Left lung (tissue), 10 donors: ENCODE data around the gene BPGM. TPM values are rescaled to one million over a fixed set of nuclear protein-coding genes. Genes with fewer than 3 reads are reported as not detected.

ENCODE experiments used
- ATAC-seq: fragments of 200-7000 bp; cut with Tn5 transposase; one replicate; pipeline ENCODE4 v1.9.1; 2020; ENCODE audit warnings: moderate library complexity
- DNase-seq, 4 donors: peaks; one replicate each; pipeline ENCODE4 v3.0.0-alpha.2; 2013 to 2020
- H3K27ac ChIP-seq, 2 donors: fragments of 200-600 bp; sonication (generic) in 1 of 2; one replicate each; pipeline versions ENCODE4 v1.5.0 to v1.8.0; 2020 to 2021
- H3K27me3 ChIP-seq, 2 donors: fragments of 200-600 bp; sonication (generic) in 1 of 2; one replicate each; pipeline versions ENCODE4 v1.5.0 to v1.8.0; 2020 to 2021
- H3K36me3 ChIP-seq, 2 donors: fragments of 200-600 bp; sonication (generic) in 1 of 2; one replicate each; pipeline versions ENCODE4 v1.5.0 to v1.8.0; 2020 to 2021
- H3K4me1 ChIP-seq, 2 donors: fragments of 200-600 bp; one replicate each; pipeline ENCODE4 v1.8.0; 2021
- H3K4me3 ChIP-seq, 2 donors: fragments of 200-600 bp; sonication (generic) in 1 of 2; one replicate each; pipeline versions ENCODE4 v1.5.0 to v1.8.0; 2020 to 2021; ENCODE audit warnings: mild to moderate bottlenecking in 1 of 2
- H3K9me3 ChIP-seq, 2 donors: fragments of 200-600 bp; sonication (generic) in 1 of 2; one replicate each; pipeline versions ENCODE4 v1.5.0 to v1.8.0; 2020 to 2021
- CTCF ChIP-seq, 2 donors: fragments of 200-600 bp; sonication (generic) in 1 of 2; IDR thresholded peaks; one replicate each; pipeline versions ENCODE4 v1.5.0 to v1.8.0; 2021; ENCODE audit warnings: antibody characterized with exemption in 2 of 2
- intact Hi-C, 2 donors: fragments of 100-400 bp; cut with DNase I; formaldehyde crosslinking; loops; one replicate each; pipeline versions ENCODE4 v1.11.2 to v1.14.2; 2022
- polyA plus RNA-seq, 6 donors: library from polyadenylated mRNA; unstranded; fragments of 120-200 nt; gene quantifications; one replicate each; pipeline ENCODE4 v1.2.1, GENCODE V29; 2013; ENCODE audit not compliant: insufficient read length in 6 of 6
- total RNA-seq, 2 donors: library from RNA; stranded (reverse); fragmentation: NEBNext Ultra II Directional; extraction: Animal tissue kit (Norgen Biotek cat#: 25700); gene quantifications; one replicate each; pipeline ENCODE4 v1.2.1, GENCODE V29; 2021
- donor health status: DM: no; HTN: yes; CAD: no.
- donor health status: DM: no; HTN: no; CAD: no.

The BPGM gene
- total and polyA plus RNA-seq, 8 donors, result 16.0 to 38.9 (median 26.7) TPM

DNA sequence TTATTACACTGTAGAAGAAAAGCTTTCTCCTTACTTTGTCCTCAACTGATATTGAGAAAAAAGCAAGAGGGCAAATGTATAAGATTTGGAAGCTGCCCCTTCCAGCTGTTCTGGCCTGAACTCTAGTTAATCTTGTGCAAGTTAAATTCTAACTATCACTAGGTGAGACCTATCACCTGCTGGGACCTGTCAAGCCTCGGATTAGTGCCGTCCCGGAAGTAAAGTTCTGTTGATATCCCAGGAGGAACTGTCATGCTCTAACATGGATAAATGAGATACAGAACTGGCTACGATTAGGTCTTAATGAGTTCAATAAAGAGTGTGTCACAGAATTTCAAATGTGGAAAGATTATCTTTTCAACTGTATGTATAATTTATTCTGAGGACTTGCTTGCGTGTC, 1.2 kb upstream of the BPGM start:
- Histone ChIP-seq H3K4me1 (peaks cover 12 to 32% of the 10 kb centered on the region in 2 donors), H3K27ac (peak overlapping the region; percentile 66 to 87), H3K36me3 (no peaks in the 10 kb centered on the region), H3K27me3 (no peaks in the 10 kb centered on the region), H3K4me3 (peak overlapping the region; percentile 63 to 75), H3K9me3 (no peaks in the 10 kb centered on the region)
- DNase-seq (no peak), ATAC-seq (no peak)
- intact Hi-C loops, result no loop called here
- no peak for TF ChIP-seq CTCF (IDR thresholded peaks at IDR 0.05)

GRCh38 chr7:134645935-134646334, 718 bp upstream of the BPGM start:
- TF ChIP-seq CTCF (IDR thresholded peaks at IDR 0.05), result no peak
- no peak for ATAC-seq
- H3K36me3 ChIP-seq, result no peaks in the 10 kb centered on the region
- no peaks in the 10 kb centered on the region for H3K27me3 ChIP-seq
- H3K27ac ChIP-seq, result peak overlapping the region; percentile 66 to 87
- peaks cover 12 to 32% of the 10 kb centered on the region in 2 donors for H3K4me1 ChIP-seq
- peak in 2 of 4 donors; percentile 6 to 15 for DNase-seq
- intact Hi-C loops, result no loop called here
- peak overlapping the region; percentile 63 to 75 for H3K4me3 ChIP-seq
- H3K9me3 ChIP-seq, result no peaks in the 10 kb centered on the region

DNA sequence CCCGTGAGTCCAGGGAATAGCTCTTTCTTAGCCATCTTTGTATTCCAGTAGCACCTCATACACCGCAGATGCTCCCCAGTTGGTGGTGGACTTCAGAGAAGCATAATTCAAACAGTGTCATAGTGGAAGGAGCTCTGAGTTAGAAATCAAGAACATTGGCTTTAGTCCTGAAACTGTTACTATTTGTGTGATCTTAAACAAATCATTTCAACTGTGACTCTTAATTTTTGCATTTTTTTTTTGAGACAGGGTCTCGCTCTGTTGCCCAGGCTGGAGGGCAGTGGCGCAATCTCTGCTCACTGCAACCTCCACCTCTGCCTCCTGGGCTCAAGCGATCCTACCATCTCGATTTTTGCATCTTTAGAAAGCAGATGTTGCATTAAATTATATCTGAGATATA, 1.8 kb downstream of the BPGM start:
- no peaks in the 10 kb centered on the region for H3K27me3 ChIP-seq
- peaks cover 12 to 32% of the 10 kb centered on the region in 2 donors for H3K4me1 ChIP-seq
- DNase-seq (no peak), ATAC-seq (no peak)
- no peaks in the 10 kb centered on the region for H3K36me3 ChIP-seq
- intact Hi-C loops, result no loop called here
- H3K4me3 ChIP-seq, result no peak overlapping the region
- TF ChIP-seq CTCF (IDR thresholded peaks at IDR 0.05), result no peak
- H3K27ac ChIP-seq, result no peak overlapping the region
- H3K9me3 ChIP-seq, result no peaks in the 10 kb centered on the region

- no peak for DNase-seq
- Histone ChIP-seq H3K36me3 (no peaks in the 10 kb centered on the region), H3K4me3 (no peak overlapping the region), H3K27me3 (no peaks in the 10 kb centered on the region), H3K9me3 (no peaks in the 10 kb centered on the region), H3K4me1 (peaks cover 12 to 32% of the 10 kb centered on the region in 2 donors), H3K27ac (no peak overlapping the region)
- no peak for TF ChIP-seq CTCF (IDR thresholded peaks at IDR 0.05)
- ATAC-seq, result no peak
- intact Hi-C loops, result no loop called here
Observed at GRCh38 chr7:134649226-134649775, 2.6 kb downstream of the BPGM start.

DNA sequence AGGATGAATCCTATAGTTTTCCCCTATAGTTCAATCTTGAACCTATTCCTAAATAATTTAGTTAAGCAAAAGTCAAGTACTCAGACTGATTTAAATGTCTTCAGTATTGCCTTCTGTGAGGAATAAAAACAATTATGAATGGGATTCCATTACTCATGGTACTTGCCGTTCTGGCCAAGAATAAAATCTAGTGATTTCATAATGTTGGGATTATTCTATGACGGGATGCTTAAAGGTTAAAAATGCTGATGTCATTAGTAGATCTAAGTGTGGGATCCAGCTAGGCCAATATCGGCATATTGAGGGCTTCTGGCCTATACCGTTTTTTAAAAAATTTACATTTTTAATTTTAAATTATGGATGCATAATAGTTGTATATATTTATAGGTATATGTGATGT, 5.3 kb downstream of the BPGM start:
- no peak for TF ChIP-seq CTCF (IDR thresholded peaks at IDR 0.05)
- intact Hi-C loops, result no loop called here
- no peak overlapping the region for H3K4me3 ChIP-seq
- H3K9me3 ChIP-seq, result no peaks in the 10 kb centered on the region
- no peaks in the 10 kb centered on the region for H3K36me3 ChIP-seq
- H3K27ac ChIP-seq, result no peak overlapping the region
- DNase-seq (no peak), ATAC-seq (no peak)
- peaks cover 4 to 18% of the 10 kb centered on the region in 2 donors for H3K4me1 ChIP-seq
- H3K27me3 ChIP-seq, result no peaks in the 10 kb centered on the region
